HPDE6-E6E7 (cell line): ENCODE measurements around the gene CPNE4.
"Not testable (repeated sequence)": the region's sequence is repeated elsewhere in the genome, so short reads cannot be mapped to it uniquely, and the experiment has no call there.

Experiments used
- DNase-seq: peaks from one replicate; pipeline ENCODE4 v3.0.0; 2011; ENCODE audit warnings: missing footprints; ENCODE audit errors: extremely low spot score

CPNE4 gene

DNA sequence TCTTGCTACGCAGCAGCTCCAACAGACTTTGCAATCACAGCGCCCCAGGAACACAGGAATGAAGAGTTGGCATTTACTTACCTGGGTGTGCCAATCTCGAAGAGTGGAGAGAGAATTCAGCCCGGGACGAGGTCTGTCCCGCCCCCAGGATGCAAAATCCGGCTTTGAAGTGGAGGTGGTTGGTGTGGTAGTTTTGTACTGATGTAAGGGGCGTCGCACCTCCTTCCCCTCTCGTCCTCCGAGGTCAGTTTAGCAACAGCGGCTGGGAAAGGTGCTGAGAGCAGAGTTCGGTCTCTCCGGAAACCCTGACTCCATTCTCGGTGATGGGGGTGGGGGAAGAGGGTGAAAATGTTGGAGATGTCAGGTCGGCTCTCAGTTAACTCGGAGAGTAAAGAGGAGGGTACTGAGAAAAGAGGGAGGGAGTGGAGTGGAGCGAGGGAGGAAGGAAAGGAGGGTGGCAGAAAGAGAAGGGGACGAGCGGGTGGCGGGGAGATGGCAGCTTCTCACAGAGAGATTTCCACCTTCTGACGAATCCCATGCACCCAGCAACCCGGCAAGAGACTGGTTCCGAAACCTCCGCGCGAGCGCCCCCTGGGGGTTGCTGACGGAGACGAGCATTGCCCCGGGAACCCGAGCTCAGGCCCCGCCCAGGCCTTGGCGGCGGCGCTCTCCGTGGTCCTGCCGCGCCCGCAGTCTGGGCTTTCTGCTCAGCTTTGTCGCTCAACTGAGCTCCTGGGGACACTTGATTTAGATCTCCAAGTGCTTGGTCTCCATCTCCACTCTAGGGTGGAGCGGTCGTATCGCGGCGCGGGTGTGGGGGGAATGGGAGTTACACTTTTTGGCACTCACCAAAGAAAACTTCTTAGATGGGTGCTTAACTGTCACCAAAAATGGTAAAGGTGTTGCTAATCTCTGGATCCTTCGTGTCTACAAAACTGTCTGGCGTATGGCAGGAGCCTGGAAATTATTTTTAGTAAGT is at the start of gene CPNE4:
Gene CPNE4 (minus strand): TSS at position 529 of the 979 bp plus-strand sequence.
- peak; percentile 79 for DNase-seq

- DNase-seq: peak; percentile 66
Measured at GRCh38 chr3:132083583-132084279, 48.9 kb upstream of the CPNE4 start.

- DNase-seq: no peak
Measured at GRCh38 chr3:132083159-132083558, 48.3 kb upstream of the CPNE4 start.

DNA sequence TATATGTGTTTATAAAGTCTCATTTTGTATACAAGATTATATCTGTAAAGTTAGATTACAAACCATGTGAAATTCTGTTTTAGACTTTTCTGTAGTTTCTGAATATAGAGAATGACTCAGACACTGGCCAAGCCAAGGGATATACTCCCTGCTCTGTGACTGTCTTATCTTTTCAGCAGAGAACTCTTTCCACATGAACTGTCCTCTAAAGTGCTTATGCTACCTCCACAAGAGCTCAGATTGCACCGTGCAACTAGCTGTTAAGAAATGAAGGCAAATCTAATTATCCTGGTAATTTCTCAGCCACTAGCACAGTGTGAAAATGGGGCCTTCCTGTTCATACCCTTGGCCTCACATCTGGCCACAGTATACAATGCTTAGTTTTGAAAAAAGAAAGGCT is 44.3 kb upstream of the CPNE4 start:
- no peak for DNase-seq

GRCh38 chr3:132073771-132074170 is 39.0 kb upstream of the CPNE4 start:
- no peak for DNase-seq

GRCh38 chr3:132071043-132071442 is 36.2 kb upstream of the CPNE4 start:
- no peak for DNase-seq

DNA sequence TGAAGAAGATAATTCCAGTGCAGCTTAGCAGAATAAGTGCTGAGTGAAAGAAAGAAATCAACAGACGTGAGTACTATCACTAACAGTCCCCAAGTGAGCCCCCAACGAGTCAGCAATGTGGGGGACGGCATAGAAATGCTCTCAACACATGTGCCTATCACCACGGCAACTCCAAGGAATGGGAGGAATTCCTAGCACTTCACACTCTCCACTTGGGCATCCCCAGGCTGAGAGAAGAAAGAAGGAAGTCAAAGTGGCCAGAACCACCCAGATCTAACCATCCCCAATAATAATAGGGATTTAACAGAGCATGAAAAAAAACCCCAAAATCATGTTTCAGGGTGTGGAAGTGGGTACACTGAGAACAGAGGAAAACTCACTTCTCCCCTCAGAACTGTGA is 29.3 kb upstream of the CPNE4 start:
- DNase-seq: no peak

DNA sequence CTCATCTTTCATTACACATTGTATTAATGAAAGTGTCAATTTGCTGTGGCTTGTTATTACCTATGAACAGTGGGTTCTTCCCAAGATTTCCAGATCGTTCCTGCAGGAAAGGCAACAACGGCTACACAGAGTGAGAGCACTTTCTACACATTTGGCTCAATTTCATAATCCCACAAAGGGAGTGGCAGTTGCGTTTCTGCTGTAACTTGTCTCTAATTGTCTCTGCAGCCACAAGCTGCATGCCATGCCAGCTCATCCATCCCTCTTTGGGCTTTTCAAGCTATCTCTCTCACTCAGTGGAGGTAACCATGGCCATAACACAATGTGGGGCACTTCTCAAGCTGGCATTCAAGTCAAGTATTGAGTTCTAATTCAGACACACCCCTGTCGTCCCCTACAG is 27.7 kb upstream of the CPNE4 start:
- DNase-seq: peak; percentile 45

DNA sequence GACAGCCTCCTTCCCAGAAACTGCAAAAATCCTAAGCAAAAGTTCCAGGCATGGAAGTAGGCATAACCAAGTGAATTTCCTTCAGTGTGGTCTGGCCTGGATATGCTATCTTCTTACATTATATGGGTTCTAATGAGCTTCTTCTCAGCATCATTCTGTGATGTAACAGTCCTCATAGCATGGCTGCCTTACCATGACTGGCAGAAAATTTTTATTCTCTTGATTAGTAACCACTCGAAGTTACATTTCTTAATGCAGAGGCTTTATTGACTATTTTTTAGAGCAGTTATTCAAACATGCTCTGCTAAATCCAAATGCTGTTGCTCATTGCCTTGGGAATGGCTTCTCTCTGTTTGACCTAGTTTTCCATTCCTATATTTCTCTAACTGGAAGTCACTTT is 21.1 kb upstream of the CPNE4 start:
- no peak for DNase-seq

- DNase-seq: no peak
Measured at GRCh38 chr3:132047209-132047608, 12.4 kb upstream of the CPNE4 start.

DNA sequence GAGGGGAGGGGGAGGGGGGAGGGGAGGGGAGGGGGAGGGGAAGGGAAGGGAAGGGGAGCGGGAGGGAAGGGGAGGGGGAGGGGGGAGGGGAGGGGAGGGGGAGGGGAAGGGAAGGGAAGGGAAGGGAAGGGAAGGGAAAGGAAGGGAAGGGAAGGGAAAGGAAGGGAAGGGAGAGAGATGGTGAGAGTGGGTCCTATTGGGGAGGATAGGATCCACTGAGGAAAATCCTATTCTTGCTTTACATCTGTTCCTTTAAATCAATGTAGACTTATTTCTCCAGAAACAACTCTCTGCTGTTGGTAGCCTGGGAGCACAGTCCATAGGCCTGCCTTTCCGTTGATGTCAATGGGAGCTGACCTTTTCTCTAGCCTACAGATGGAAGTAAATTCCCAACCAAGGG is 10.1 kb upstream of the CPNE4 start:
- not testable (repeated sequence) for DNase-seq

DNA sequence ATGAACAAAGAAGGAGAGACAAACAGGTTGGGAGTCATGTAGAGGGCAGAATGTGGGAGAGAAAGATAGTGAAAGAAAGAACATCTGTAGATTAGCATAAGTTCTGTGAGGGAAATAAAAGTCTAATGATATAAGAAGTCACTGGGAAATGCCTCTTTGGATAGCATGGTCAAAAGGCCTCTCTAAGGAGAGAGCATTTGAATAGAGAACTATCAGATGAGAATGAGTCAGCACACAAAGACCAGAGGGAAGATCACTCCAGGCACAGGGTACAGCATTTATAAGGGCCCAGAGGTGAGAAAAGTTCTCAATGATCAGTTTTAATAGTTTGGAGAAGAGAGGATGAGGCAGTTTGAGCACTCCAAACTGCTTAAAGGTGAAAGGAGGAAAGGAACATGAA is 7.9 kb upstream of the CPNE4 start:
- no peak for DNase-seq

DNA sequence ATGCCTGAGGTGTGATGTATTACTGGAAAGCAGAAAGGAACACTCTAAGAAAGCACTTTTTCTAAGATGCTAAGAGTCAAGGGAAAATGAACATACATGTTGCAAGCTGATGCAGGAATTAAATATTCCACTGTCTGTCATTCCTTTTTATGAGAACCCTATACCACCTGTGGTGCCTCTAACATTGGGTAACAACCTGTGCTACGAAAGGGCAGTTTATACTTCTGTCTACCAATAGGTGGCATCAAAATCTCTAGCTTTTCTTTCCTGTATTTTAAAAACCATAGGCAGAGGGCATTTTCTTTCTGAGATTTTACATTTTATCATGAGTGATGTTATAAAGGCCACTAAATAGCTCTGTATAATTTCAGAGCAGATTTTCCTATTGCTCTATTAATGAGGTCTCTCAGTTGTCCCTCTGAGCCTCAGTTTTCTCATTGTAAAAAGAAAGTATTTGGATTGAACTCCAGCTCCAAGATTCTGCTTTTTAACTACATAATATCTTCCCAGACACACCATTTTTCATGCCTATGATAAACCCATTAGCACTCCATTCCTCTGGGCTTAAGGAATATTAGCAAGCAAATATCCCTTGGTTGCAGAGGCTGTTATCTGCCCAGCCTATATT is 3.5 kb upstream of the CPNE4 start:
- peak; percentile 29 for DNase-seq

DNA sequence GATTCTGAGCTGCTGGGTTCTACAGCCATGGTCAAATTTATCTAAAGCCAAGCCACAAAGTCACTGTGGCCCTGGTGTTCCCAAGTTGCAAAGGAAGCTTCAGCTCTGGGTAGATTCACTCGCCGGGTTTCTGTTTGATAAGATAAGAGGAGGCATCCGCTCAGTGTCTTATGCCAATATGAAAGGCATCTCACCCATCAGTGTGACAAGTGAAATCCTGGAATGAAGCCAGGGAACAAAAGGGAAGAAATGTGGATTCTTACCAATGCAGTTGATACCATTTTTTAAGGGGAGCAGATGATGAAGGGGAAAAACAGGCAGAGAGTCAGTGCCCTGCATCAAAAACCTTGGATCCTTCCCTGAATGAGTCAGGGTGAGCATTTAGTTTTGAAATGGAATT is 2.8 kb upstream of the CPNE4 start:
- no peak for DNase-seq

GRCh38 chr3:132037056-132037455 is 2.2 kb upstream of the CPNE4 start:
- no peak for DNase-seq

DNA sequence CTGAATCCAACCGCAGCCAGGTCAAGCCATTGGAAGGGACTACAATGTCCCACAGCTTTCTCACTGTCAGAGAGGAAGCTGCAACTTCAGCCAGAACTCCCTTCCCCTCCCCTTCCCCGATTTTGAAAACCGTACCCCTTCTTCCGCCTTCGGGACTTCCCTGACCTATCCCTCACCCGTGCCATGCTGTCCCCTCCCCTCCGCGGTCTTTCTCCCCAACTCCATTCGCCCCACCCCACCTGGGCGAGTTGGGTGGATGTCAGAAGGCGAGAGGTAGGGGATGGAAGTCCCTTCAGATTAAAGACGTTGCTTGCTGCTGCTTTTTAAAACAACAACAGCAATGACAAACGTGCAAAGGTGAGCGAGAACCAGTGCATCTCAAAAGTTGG is 723 bp downstream of the CPNE4 start:
- no peak for DNase-seq

DNA sequence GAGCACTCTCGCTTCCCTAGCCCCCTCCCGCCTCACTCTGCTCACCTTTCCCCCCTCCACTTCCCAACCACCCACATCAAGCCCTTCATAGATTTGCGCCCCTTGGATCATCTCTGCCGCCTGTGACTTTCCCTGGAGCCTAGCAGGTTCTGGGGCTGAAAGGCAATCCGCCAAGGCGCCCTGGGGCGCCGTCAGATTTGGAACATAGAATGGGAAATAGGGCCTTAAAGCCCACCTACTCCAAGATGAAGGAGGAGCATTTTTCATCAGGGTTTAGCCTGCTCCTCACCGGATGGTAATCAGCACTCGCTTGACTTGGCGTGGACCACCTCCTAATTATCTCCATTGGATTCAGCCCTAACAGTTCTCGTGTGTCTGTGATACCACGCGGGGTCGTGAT is 1.3 kb downstream of the CPNE4 start:
- DNase-seq: no peak

- DNase-seq: no peak
Measured at GRCh38 chr3:132032959-132033358, 1.9 kb downstream of the CPNE4 start.

DNA sequence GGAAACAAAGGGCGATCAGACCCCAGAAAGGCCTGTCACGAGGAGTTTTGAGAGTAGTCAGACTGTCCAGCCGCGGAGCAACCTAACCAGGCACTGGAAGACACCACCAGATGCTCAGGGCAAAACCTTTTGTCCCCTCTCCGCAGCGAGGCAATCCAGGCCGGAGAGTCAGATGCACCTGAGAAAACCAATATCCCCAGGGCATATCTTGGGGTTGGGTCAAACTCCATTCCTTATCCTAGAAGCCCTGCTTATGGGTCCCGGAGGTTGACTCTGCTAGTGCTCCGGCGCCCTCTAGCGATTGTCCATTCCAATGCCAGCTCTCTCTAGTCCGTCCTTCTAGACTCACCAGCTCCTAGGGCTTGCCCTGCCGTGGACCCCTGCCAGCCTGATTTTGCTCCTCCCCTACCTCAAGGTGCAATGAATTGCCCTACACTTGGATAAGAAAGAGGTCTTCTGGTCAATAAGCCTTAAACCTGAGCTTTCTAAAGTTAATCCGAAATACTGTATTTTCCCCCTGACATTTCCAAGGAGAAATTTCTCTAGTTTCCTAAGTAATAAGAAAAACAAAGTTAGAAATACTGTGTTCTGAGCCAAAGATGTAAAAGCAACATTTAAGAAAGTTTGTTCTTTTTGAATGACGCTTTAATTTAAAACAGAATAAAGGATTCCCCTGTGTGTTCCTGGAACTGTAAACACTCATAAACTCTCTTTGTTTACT is 5.5 kb downstream of the CPNE4 start:
- DNase-seq: peak; percentile 72

GRCh38 chr3:132022914-132023313 is 11.9 kb downstream of the CPNE4 start:
- no peak for DNase-seq

- DNase-seq: no peak
Measured at GRCh38 chr3:132020058-132020457, 14.8 kb downstream of the CPNE4 start.

DNA sequence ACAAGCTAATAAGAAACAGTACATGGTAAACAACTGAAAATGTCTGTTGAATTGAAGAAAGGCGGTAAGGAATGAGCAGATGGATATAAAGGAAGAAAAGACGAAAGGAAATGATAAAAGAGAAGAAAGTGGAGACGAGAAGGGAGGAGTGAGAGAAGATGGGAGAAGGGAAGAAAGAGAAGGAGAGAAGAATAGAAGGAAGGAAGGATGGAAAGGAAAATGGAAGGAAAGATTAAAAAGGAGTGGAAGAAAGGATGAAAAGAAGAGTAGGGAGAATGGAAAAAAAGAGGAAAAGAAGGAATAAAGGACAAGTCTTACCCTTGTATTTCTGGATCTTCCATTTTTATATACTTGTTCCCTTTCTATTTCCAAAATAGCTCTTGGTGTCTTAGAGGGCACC is 17.7 kb downstream of the CPNE4 start:
- DNase-seq: no peak
